Dermis microvascular lymphatic vessel endothelial cell (primary cell): ENCODE results near the gene TFDP1. TPM values are rescaled to one million over a fixed set of nuclear protein-coding genes. Genes with fewer than 3 reads are reported as not detected.
"Not testable (repeated sequence)": the region's sequence is repeated elsewhere in the genome, so short reads cannot be mapped to it uniquely, and the experiment has no call there.

Source experiments
- DNase-seq, 2 donors: peaks; one replicate each; pipeline versions ENCODE4 v3.0.0 to v3.0.0-alpha.2; 2010; ENCODE audit warnings: low read depth in 2 of 2
- total RNA-seq: library from RNA; depleted of rRNA; stranded (reverse); fragments of >200 nt; gene quantifications from 2 replicates; pipeline ENCODE4 v1.2.1, GENCODE V29; 2014

The TFDP1 gene
- total RNA-seq, 1 donor from 2014 or later = 48.0 TPM

GRCh38 chr13:113566227-113566561 is 18.4 kb upstream of the TFDP1 start:
- no peak for DNase-seq

- DNase-seq = no peak
Measured at GRCh38 chr13:113567681-113568080, 16.9 kb upstream of the TFDP1 start.

DNA sequence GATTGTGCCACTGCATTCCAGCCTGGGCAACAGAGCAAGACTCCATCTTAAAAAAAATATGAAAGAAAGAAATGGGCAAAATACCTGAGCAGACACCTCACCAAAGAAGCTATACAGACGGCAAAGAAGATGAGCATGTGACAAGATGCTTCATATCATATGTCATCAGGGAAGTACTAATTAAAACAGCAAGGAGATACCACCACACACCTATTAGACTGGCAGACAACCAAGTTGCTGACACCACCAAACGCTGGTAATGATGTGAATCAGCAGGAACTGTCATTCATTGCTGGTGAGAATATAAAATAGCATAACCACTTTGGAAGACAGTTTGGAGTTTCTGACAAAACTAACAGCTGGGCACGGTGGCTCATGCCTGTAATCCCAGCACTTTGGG is 11.5 kb upstream of the TFDP1 start:
- DNase-seq = no peak

DNA sequence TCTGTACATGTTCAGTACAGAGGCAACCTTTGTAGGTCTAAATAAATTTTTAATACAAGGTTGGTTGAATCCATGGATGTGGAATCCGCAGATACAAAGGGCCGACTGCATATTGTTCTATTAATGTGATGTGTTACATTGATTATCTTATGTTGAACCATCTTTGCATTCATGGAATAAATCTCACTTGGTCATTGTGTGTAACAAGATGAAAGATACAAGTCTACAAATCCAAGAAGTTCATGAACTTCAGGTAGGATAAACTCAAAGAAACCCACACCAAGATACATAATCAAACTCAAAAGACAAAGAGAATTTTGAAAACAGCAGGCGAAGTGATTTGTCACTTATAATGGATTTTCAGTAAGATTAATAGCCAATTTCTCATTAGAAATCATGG is 8.0 kb upstream of the TFDP1 start:
- DNase-seq = no peak

DNA sequence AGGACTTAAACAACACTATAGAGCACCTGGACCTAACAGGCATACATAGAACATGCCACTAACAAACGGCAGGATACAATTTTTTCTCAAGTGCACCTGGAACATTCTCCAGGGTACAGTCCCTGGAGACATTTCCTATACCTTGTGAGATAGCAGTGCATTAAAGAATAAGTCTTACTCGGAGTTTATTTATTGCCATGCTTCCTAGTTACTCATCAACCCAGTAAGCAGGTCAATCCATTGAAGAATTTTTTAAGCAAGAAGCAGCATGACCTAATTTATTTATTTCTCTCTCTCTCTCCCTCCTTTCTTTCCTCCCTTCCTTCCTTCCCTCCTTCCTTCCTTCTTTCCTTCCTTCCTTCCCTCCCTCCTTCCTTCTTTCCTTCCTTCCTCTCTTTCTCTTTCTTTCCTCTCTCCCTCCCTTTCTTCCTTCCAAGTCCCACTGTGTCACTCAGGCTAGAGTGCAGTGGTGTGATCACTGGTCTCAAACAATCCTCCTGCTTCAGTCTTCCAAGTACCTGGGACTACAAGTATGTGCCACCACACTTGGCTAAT is 6.6 kb upstream of the TFDP1 start:
- no peak for DNase-seq

DNA sequence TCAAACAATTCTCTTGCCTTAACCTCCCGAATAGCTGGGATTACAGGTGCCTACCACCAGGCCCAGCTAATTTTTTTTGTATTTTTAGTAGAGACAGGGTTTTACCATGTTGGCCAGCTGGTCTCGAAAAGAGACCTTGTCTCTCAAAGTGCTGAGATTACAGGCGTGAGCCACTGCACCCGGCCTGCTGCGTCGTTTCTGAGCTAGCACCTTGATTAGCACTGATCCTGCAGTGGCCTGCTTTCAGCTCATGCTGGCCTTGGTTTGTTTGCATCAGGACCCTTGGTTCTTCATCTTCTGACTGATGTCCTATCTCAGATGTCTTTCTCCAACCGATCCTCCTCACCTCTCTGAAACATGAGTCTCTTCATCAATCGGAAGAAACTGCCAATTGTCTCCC is 4.9 kb upstream of the TFDP1 start:
- no peak for DNase-seq

- no peak for DNase-seq
Measured at GRCh38 chr13:113581871-113582270, 2.7 kb upstream of the TFDP1 start.

- DNase-seq = no peak
Measured at GRCh38 chr13:113582841-113583631, 1.5 kb upstream of the TFDP1 start.

DNA sequence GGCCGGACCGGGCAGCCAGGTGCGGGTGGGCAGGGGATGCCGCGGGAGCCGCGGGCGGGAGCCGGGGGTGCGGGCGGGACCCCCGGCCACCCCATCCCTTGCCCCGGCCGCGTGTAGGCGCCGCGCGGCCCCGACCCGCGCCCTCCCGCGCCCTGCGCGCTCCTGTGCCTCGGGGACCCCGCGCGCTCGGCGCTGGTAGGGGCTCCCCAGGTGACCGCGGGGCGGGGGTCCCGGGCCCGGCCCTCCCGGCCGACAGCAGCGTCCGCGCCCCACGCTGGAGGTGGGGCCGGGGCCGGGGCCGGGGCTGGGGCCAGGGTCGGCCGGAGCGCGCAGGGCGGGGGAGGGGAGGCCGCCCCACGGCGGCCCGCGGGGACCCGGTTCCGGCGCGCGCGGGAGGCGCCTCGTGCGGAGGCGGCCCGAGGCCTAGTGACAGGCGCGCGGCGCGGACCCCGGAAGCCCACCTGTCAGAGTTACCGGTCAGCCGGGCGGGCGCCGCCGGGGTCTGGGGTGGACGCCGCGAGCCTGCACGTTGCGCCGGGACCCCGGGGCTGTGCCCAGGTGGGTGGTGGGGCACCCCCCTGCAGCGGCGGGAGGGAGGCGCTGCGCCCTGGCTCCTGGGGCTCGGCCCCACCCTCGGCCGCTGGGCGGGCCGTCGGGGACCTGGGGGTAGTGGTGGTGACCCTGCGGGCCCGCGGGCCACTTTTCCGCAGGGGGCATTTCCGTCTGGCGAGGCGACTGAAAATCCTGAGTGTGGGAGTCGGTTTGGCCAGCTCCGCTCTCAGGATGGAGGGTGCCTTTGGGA is 518 bp downstream of the TFDP1 start:
- DNase-seq = no peak

GRCh38 chr13:113585896-113586295 is 1.3 kb downstream of the TFDP1 start:
- DNase-seq = no peak

DNA sequence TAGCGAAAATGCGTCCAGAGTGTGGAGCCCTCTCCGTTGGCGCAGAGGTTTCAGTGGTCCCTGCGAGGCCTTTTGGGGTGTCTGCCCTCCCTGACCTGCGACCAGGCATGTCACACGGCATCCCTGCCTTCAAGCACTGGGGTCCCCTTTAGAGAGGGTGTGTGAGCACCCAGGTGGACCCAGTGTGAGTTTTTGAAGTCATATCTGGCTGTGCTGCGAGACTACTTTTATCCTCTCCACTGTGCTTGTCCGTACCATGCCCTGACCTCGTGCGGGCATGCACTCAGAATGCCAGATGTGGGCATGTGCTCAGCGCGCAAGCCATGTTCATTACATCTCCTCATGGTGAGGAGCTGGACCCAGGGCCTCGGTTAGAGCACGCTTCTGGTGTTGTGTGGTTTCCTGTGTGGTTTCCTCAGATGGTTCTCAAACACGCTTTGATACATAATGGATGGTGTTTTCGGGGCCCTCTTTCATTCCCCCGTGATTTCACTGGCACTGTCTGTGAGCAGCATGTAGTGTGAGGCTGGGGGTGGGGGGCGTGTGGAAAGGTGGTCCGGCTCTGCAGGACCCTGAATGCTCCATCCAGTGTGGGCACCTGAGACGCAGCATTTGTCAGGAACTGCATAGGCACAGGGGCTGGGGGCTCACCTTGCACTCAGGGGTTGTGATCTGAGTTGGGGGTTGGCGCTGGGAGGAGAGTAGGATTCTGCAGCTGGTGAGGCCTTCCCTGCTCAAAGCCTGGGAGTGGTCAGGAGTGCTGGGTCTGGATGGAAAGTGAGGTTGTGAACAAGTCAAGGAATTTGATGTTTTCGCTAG is 2.3 kb downstream of the TFDP1 start:
- DNase-seq = no peak

- DNase-seq = no peak
Measured at GRCh38 chr13:113588394-113589111, 4.0 kb downstream of the TFDP1 start.

- peak in 1 of 2 donors; percentile 14 for DNase-seq
Measured at GRCh38 chr13:113589251-113589960, 4.9 kb downstream of the TFDP1 start.

GRCh38 chr13:113589961-113590339 is 5.4 kb downstream of the TFDP1 start:
- DNase-seq = no peak

GRCh38 chr13:113591750-113592149 is 7.2 kb downstream of the TFDP1 start:
- DNase-seq = no peak

- DNase-seq = no peak
Measured at GRCh38 chr13:113592571-113592970, 8.0 kb downstream of the TFDP1 start.

DNA sequence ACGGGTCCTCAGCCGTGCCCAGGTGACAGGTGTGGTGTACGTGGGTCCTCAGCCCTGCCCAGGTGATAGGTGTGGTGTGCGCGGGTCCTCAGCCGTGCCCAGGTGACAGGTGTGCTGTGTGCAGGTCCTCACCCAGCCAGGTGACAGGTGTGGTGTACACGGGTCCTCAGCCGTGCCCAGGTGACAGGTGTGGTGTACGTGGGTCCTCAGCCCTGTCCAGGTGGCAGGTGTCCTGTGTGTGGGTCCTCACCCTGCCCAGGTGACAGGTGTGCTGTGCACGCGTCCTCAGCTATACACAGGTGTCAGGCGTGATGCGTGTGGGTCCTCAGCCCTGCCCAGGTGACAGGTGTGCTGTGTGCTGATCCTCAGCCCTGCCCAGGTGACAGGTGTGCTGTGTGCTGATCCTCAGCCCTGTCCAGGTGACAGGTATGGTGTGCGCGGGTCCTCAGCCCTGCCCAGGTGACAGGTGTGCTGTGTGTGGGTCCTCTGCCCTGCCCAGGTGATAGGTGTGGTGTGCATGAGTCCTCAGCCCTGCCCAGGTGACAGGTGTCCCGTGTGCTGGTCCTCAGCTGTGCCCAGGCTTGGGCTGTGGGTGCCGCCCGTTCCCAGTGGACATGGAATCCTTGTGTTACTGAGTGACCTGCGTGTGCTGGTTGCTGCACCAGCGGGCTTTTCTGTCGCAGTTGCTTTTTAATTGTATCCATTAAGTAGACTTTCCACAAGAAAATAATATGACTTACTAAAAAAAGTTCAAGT is 9.7 kb downstream of the TFDP1 start:
- not testable (repeated sequence) for DNase-seq

GRCh38 chr13:113595131-113595530 is 10.6 kb downstream of the TFDP1 start:
- DNase-seq = no peak

DNA sequence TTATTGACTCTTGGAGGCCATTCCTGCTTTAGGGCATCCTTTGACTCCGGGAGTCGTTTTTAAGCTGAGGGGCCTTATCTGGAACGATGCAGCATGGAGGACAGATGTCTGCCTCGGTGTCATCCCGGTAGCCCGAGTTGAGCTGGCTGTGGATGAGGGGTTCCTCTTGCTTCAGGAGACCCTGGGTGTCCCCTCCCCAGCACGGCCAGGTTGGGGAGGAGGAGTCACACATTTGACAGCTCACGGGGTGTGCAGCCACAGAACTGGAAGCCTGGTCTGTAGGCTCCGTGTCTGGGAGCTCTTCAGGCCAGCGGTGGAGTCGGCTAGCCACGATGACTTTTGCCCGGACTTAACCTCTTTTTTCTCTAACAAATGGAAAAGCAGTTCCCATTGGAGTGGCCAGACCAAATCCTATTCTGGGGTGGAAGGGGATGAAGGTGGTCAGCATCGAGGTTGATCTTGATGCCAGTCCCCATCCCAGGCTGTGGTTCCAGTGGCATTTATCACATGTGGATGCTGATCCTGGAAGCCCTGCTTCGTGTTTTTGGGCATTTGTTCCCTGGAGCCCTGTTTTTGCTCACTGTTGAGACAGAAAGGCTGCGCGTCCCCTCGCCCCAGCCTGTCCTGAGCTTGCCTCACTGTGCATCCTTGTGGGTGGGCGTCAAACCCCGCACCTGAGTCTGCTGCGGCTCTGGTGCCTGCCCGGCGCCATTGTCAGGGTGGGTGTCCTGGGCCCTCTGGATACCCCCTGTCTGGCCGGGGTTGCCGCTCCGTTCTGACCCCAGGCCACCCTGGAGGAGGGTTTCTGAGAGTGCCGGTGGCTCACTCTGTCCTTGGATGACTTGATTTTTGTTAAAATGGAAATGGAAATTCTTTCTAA is 12.0 kb downstream of the TFDP1 start:
- DNase-seq = no peak
